K562 (cell line): ENCODE data around the gene PLEKHM3. TPM values are rescaled to one million over a fixed set of nuclear protein-coding genes. Genes with fewer than 3 reads are reported as not detected.
A peak's percentile ranks its signal among the peaks of the same experiment; 100 is the strongest.

Source experiments
- BACH1 ChIP-seq: fragments of 200-800 bp; sonication (Bioruptor generic); IDR thresholded peaks from 2 replicates; pipeline ENCODE4 v1.6.1; 2016; ENCODE audit warnings: missing genetic modification characterization, missing compliant biosample characterization
- DMBX1 ChIP-seq: fragments of 250-450 bp; sonication (Bioruptor Pico); IDR thresholded peaks from 2 replicates; pipeline ENCODE4 v1.8.0; 2022; ENCODE audit warnings: inconsistent platforms, mild to moderate bottlenecking, moderate library complexity, borderline replicate concordance
- KAT2B ChIP-seq: IDR thresholded peaks from one replicate; pipeline ENCODE4 v1.6.1; 2012; ENCODE audit warnings: low read depth, mild to moderate bottlenecking, control low read depth, inconsistent platforms, low read length, moderate library complexity
- MECOM ChIP-seq: fragments of 250-450 bp; sonication (Bioruptor Pico); IDR thresholded peaks from 2 replicates; pipeline ENCODE4 v1.8.0; 2022; ENCODE audit warnings: inconsistent platforms
- MNT ChIP-seq, 2 experiments: fragments of 450-650 bp; conservative IDR thresholded peaks; 2 replicates each; pipeline ENCODE4 v1.6.1; 2017; ENCODE audit warnings: mild to moderate bottlenecking in 2 of 2, moderate library complexity in 2 of 2
- NFRKB ChIP-seq: fragments of 450-650 bp; IDR thresholded peaks from 2 replicates; pipeline ENCODE4 v1.6.1; 2016; ENCODE audit warnings: low read depth
- PCBP2 ChIP-seq: fragments of 200-400 bp; formaldehyde crosslinking; IDR thresholded peaks from 2 replicates; pipeline ENCODE4 v1.6.1; 2018; ENCODE audit warnings: low read length, low read depth, mild to moderate bottlenecking, moderate library complexity; ENCODE audit not compliant: poor library complexity, severe bottlenecking
- PHF8 ChIP-seq: fragments of 200-600 bp; sonication (generic); IDR thresholded peaks from 2 replicates; pipeline ENCODE4 v1.6.1; 2012; ENCODE audit warnings: mixed run types, mild to moderate bottlenecking, inconsistent platforms, low read length, moderate library complexity, borderline replicate concordance
- RBFOX2 ChIP-seq: fragments of 200-400 bp; formaldehyde crosslinking; IDR thresholded peaks from 2 replicates; pipeline ENCODE4 v1.6.1; 2017; ENCODE audit warnings: low read depth, mild to moderate bottlenecking, low read length, moderate library complexity
- TBP ChIP-seq: optimal IDR thresholded peaks from 2 replicates; pipeline ENCODE3; 2011; ENCODE audit warnings: low read depth, low read length, improper control_type of control experiment
- ZNF512 ChIP-seq: IDR thresholded peaks from 2 replicates; pipeline ENCODE4 v1.6.1; 2016; ENCODE audit warnings: missing genetic modification characterization, missing compliant biosample characterization
- ZNF740 ChIP-seq, 3 experiments: fragments of 200-800 bp in 1 of 3; sonication (Bioruptor generic) in 1 of 3; sonication (generic) in 1 of 3; formaldehyde crosslinking in 1 of 3; IDR thresholded peaks; 2 replicates each; pipeline versions ENCODE4 v1.6.1 to v1.8.0; 2016 to 2022; ENCODE audit warnings: mild to moderate bottlenecking in 2 of 3, missing compliant biosample characterization in 2 of 3, missing genetic modification characterization in 2 of 3, missing genetic modification reagents in 1 of 3
- polyA plus RNA-seq, 8 experiments: library from polyadenylated mRNA; depleted of rRNA in 4 of 8; stranded (reverse) in 5 of 8; unstranded in 3 of 8; fragments of >200 nt; fragmentation: Nextera tagmentation in 2 of 8; fragmentation: Illumina TruSeq in 1 of 8; extraction: Ambion mirVana in 2 of 8; extraction: Trizol in 1 of 8; gene quantifications; 2 replicates each; pipeline versions ENCODE4 v1.2.1 to v1.2.3, GENCODE V29; 2011 to 2014; ENCODE audit warnings: inconsistent platforms in 1 of 8, missing spikeins in 1 of 8
- total RNA-seq, 7 experiments: library from RNA; depleted of rRNA in 6 of 7; stranded (reverse); fragments of >200 nt in 6 of 7; fragmentation: Illumina TruSeq in 2 of 7; extraction: Trizol in 2 of 7; gene quantifications; 2 replicates each; pipeline versions ENCODE4 v1.2.1 to v1.2.3, GENCODE V29; 2011 to 2021; ENCODE audit warnings: low replicate concordance in 1 of 7

Gene PLEKHM3
- total and polyA plus RNA-seq, 9 of the 15 experiments (the other 6 are each of a cell fraction or from before 2014, with no cell fraction given), result 0.24 to 1.6 (median 1.0) TPM

DNA sequence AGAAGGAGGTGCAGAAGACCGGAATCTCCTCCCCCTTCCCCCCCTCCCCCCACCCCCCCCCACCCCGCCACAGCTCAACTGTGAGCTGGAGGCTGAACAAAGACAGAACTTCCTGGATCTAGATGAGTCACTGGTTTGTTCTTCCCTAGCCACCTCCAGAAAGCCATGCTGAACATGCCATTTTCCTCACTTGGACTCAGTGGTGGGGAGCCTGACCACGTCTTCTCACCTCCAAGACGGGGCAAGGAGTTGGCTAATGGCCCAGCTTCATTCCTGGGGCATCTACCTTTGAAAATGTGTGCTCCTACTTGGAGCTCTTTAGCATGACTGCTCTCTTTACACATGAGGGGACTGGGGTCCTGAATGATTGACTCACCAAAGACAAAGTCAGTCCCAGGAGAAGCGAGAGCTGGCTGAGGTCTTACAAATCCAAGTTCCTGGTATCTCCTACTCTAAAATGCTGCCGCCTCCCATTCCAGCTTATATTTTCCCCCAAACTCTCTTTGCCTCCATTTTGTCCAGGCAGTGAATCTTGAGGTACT, 233.0 kb downstream of the PLEKHM3 start (continued):
- TF ChIP-seq PHF8 (peak; percentile 44; the same call in 1 of the 2 replicates), BACH1 (tag) (peak; percentile 21; the same call in 1 of the 2 replicates), PCBP2 (no peak), ZNF740 (CRISPR knock-in tag; IDR thresholded peaks at IDR 0.05) (peak; percentile 64; the same call in 1 of the 2 replicates), ZNF740 (tag; IDR thresholded peaks at IDR 0.05) (peak; percentile 52 to 54; a peak in 1 of 4 replicates), MNT (conservative IDR thresholded peaks at IDR 0.05) (0 out of 4 replicates have a peak, but pooled peaks of 1 of the 2 experiments have one; percentile 22), MECOM (CRISPR knock-in tag) (0 out of 2 replicates have a peak, but pooled peaks have one; percentile 33), DMBX1 (peak; percentile 78; the same call in 1 of the 2 replicates), KAT2B (no peak), NFRKB (peak; percentile 77), RBFOX2 (peak; percentile 34; the same call in 1 of the 2 replicates), ZNF512 (tag) (no peak), TBP (peak; percentile 46)
